T-helper 9 cell (primary cell): Measurements from ENCODE around the gene C2CD2L.
"Not testable (repeated sequence)": the region's sequence is repeated elsewhere in the genome, so short reads cannot be mapped to it uniquely, and the experiment has no call there.

Experiments
- DNase-seq: peaks from one replicate; pipeline ENCODE4 v3.0.0-alpha.2; 2020

C2CD2L gene

GRCh38 chr11:119093942-119094815, 13.0 kb upstream of the C2CD2L start:
- peak; percentile 43 for DNase-seq

GRCh38 chr11:119094816-119095065, 12.4 kb upstream of the C2CD2L start:
- DNase-seq, result no peak

- DNase-seq, result peak; percentile 97
Measured at GRCh38 chr11:119095066-119095880, 11.9 kb upstream of the C2CD2L start.

- DNase-seq, result no peak
Measured at GRCh38 chr11:119099711-119100110, 7.4 kb upstream of the C2CD2L start.

- DNase-seq, result no peak
Measured at GRCh38 chr11:119100246-119100970, 6.7 kb upstream of the C2CD2L start.

GRCh38 chr11:119100994-119101758, 6.0 kb upstream of the C2CD2L start:
- no peak for DNase-seq

- DNase-seq, result peak; percentile 76
Measured at GRCh38 chr11:119101759-119102423, 5.3 kb upstream of the C2CD2L start, which contains the start of gene DPAGT1. TSS of gene DPAGT1 (minus strand) at chr11:119101853. CDS start at chr11:119101655, 198 bp downstream.

- DNase-seq, result not testable (repeated sequence)
Measured at GRCh38 chr11:119103161-119103664, 3.9 kb upstream of the C2CD2L start.

GRCh38 chr11:119103793-119104192, 3.4 kb upstream of the C2CD2L start:
- no peak for DNase-seq

GRCh38 chr11:119107538-119108145, 498 bp downstream of the C2CD2L start:
- no peak for DNase-seq

- DNase-seq, result no peak
Measured at GRCh38 chr11:119108146-119108856, 1.2 kb downstream of the C2CD2L start.

GRCh38 chr11:119108857-119109221, 1.7 kb downstream of the C2CD2L start:
- no peak for DNase-seq

GRCh38 chr11:119109843-119110242, 2.7 kb downstream of the C2CD2L start:
- DNase-seq, result no peak

- DNase-seq, result no peak
Measured at GRCh38 chr11:119110439-119110838, 3.3 kb downstream of the C2CD2L start.

GRCh38 chr11:119111361-119111925, 4.3 kb downstream of the C2CD2L start:
- DNase-seq, result no peak

GRCh38 chr11:119112314-119113020, 5.3 kb downstream of the C2CD2L start:
- DNase-seq, result no peak

- no peak for DNase-seq
Measured at GRCh38 chr11:119113716-119114115, 6.6 kb downstream of the C2CD2L start.

- no peak for DNase-seq
Measured at GRCh38 chr11:119114351-119114750, 7.2 kb downstream of the C2CD2L start.

- no peak for DNase-seq
Measured at GRCh38 chr11:119115484-119116234, 8.5 kb downstream of the C2CD2L start.
